ELF-1 (cell line): ENCODE data around the gene MSANTD2.
A peak's percentile ranks its signal among the peaks of the same experiment; 100 is the strongest.

ENCODE experiments used
- DNase-seq: peaks from one replicate; pipeline ENCODE4 v3.0.0-alpha.2; 2016; ENCODE audit warnings: low read depth, low spot score

The MSANTD2 gene

GRCh38 chr11:124821995-124822730 is 22.0 kb upstream of the MSANTD2 start:
- DNase-seq: no peak

- no peak for DNase-seq
Measured at GRCh38 chr11:124817036-124817435, 16.8 kb upstream of the MSANTD2 start.

- no peak for DNase-seq
Measured at GRCh38 chr11:124814739-124815138, 14.5 kb upstream of the MSANTD2 start.

GRCh38 chr11:124812876-124813275 is 12.7 kb upstream of the MSANTD2 start:
- DNase-seq: no peak

GRCh38 chr11:124811399-124812125 is 11.4 kb upstream of the MSANTD2 start:
- no peak for DNase-seq

GRCh38 chr11:124807660-124808270 is 7.6 kb upstream of the MSANTD2 start:
- DNase-seq: no peak

GRCh38 chr11:124807201-124807600 is 7.0 kb upstream of the MSANTD2 start:
- DNase-seq: no peak

- DNase-seq: no peak
Measured at GRCh38 chr11:124804884-124805283, 4.7 kb upstream of the MSANTD2 start.

- DNase-seq: no peak
Measured at GRCh38 chr11:124801636-124802312, 1.6 kb upstream of the MSANTD2 start.

- DNase-seq: no peak
Measured at GRCh38 chr11:124801014-124801413, 808 bp upstream of the MSANTD2 start.

GRCh38 chr11:124799348-124800225 is 619 bp downstream of the MSANTD2 start:
- peak; percentile 67 for DNase-seq

GRCh38 chr11:124798991-124799347 is 1.2 kb downstream of the MSANTD2 start:
- DNase-seq: peak; percentile 55

GRCh38 chr11:124796312-124796711 is 3.9 kb downstream of the MSANTD2 start:
- no peak for DNase-seq

- DNase-seq: peak; percentile 14
Measured at GRCh38 chr11:124793466-124794278, 6.5 kb downstream of the MSANTD2 start.

GRCh38 chr11:124791626-124792341 is 8.4 kb downstream of the MSANTD2 start:
- no peak for DNase-seq

GRCh38 chr11:124788521-124788920 is 11.7 kb downstream of the MSANTD2 start:
- DNase-seq: no peak

- no peak for DNase-seq
Measured at GRCh38 chr11:124784051-124784450, 16.2 kb downstream of the MSANTD2 start.

- DNase-seq: no peak
Measured at GRCh38 chr11:124783002-124783401, 17.2 kb downstream of the MSANTD2 start.

GRCh38 chr11:124779568-124779967 is 20.6 kb downstream of the MSANTD2 start:
- DNase-seq: no peak

- DNase-seq: no peak
Measured at GRCh38 chr11:124778281-124778680, 21.9 kb downstream of the MSANTD2 start.
